Measurements from ENCODE around the gene JAM2.
"Not testable (repeated sequence)": the region's sequence is repeated elsewhere in the genome, so short reads cannot be mapped to it uniquely, and the experiment has no call there.

JAM2 gene

GRCh38 chr21:25638660-25639550 lies at the start of gene JAM2:
Gene JAM2, plus strand, starts transcription at chr21:25639258. Its CDS starts 564 bp downstream, at chr21:25639822.
- DNase-seq (ENCODE audit: low read depth in 2 of 2) = peak in 1 of 2 experiments; percentile 20

- no peak for DNase-seq (ENCODE audit: low read depth in 2 of 2)
Measured at GRCh38 chr21:25589887-25590286, 49.2 kb upstream of the JAM2 start.

- DNase-seq (ENCODE audit: low read depth in 2 of 2) = peak; percentile 64 to 66
Measured at GRCh38 chr21:25607151-25608043, 31.7 kb upstream of the JAM2 start, which contains the start of gene MRPL39. Gene MRPL39, minus strand, starts transcription at chr21:25607481. Its CDS starts 6 bp downstream, at chr21:25607475.

GRCh38 chr21:25608044-25608737 lies 30.9 kb upstream of the JAM2 start:
- peak; percentile 50 to 51 for DNase-seq (ENCODE audit: low read depth in 2 of 2)

GRCh38 chr21:25614441-25614840 lies 24.6 kb upstream of the JAM2 start:
- DNase-seq (ENCODE audit: low read depth in 2 of 2) = no peak

- no peak for DNase-seq (ENCODE audit: low read depth in 2 of 2)
Measured at GRCh38 chr21:25615880-25616279, 23.2 kb upstream of the JAM2 start.

- no peak for DNase-seq (ENCODE audit: low read depth in 2 of 2)
Measured at GRCh38 chr21:25619198-25619597, 19.9 kb upstream of the JAM2 start.

- no peak for DNase-seq (ENCODE audit: low read depth in 2 of 2)
Measured at GRCh38 chr21:25624511-25624910, 14.5 kb upstream of the JAM2 start.

GRCh38 chr21:25625036-25625435 lies 14.0 kb upstream of the JAM2 start:
- no peak for DNase-seq (ENCODE audit: low read depth in 2 of 2)

GRCh38 chr21:25625776-25626555 lies 13.1 kb upstream of the JAM2 start:
- DNase-seq (ENCODE audit: low read depth in 2 of 2) = not testable (repeated sequence)

GRCh38 chr21:25626757-25627156 lies 12.3 kb upstream of the JAM2 start:
- no peak for DNase-seq (ENCODE audit: low read depth in 2 of 2)

- DNase-seq (ENCODE audit: low read depth in 2 of 2) = no peak
Measured at GRCh38 chr21:25632296-25632695, 6.8 kb upstream of the JAM2 start.

- no peak for DNase-seq (ENCODE audit: low read depth in 2 of 2)
Measured at GRCh38 chr21:25635310-25635709, 3.7 kb upstream of the JAM2 start.

- DNase-seq (ENCODE audit: low read depth in 2 of 2) = no peak
Measured at GRCh38 chr21:25636727-25637126, 2.3 kb upstream of the JAM2 start.

GRCh38 chr21:25637851-25638659 lies 1.0 kb upstream of the JAM2 start:
- no peak for DNase-seq (ENCODE audit: low read depth in 2 of 2)

GRCh38 chr21:25639551-25640201 lies 618 bp downstream of the JAM2 start:
- DNase-seq (ENCODE audit: low read depth in 2 of 2) = no peak

- no peak for DNase-seq (ENCODE audit: low read depth in 2 of 2)
Measured at GRCh38 chr21:25640202-25640942, 1.3 kb downstream of the JAM2 start.

GRCh38 chr21:25640943-25641292 lies 1.9 kb downstream of the JAM2 start:
- no peak for DNase-seq (ENCODE audit: low read depth in 2 of 2)

- DNase-seq (ENCODE audit: low read depth in 2 of 2) = no peak
Measured at GRCh38 chr21:25643486-25643885, 4.4 kb downstream of the JAM2 start.

Data from fibroblast of skin of left biceps (primary cell).